Measurements from ENCODE around the gene DLG2. TPM values are rescaled to one million over a fixed set of nuclear protein-coding genes. Genes with fewer than 3 reads are reported as not detected.

DLG2 gene
- total and polyA plus RNA-seq, 2 of the 8 experiments (the other 6 are each of a cell fraction or from before 2014, with no cell fraction given) = 1.7 to 14.3 TPM

GRCh38 chr11:84588131-84588829 lies 1038.9 kb downstream of the DLG2 start:
- no peak overlapping the region for H2AFZ ChIP-seq (ENCODE audit: low read length)
- H3K56ac ChIP-seq (replicated peaks; ENCODE audit: insufficient read length, low read depth, low read length) = no peak overlapping the region

More at GRCh38 chr11:84588131-84588829, 1038.9 kb downstream of the DLG2 start:
- no peak overlapping the region for H3K27ac ChIP-seq (ENCODE audit: low read depth, low read length)
- no peak overlapping the region for H3K18ac ChIP-seq (ENCODE audit: extremely low read depth, low read length)
- TF ChIP-seq EP300 (IDR thresholded peaks at IDR 0.05; ENCODE audit: borderline replicate concordance in 1 of 2, low read depth in 2 of 2, low read length in 2 of 2) = no peak
- no peak for TF ChIP-seq POLR2A (IDR thresholded peaks at IDR 0.05; ENCODE audit: control extremely low read depth in 1 of 2, low read depth in 2 of 2, low read length in 2 of 2)
- TF ChIP-seq HDAC2 (IDR thresholded peaks at IDR 0.05; ENCODE audit: borderline replicate concordance in 1 of 2, low read depth in 2 of 2, low read length in 2 of 2) = no peak
- no peak for TF ChIP-seq BCL11A (IDR thresholded peaks at IDR 0.05; ENCODE audit: low read depth in 2 of 2, low read length in 2 of 2)
- TF ChIP-seq EZH2 (IDR thresholded peaks at IDR 0.05; ENCODE audit: low read depth, low read length, severe bottlenecking) = no peak
- TF ChIP-seq KDM1A (IDR thresholded peaks at IDR 0.05; ENCODE audit: borderline replicate concordance, low read length) = no peak
- TF ChIP-seq RFX5 (IDR thresholded peaks at IDR 0.05; ENCODE audit: borderline replicate concordance, low read depth, low read length) = no peak
- no peak for TF ChIP-seq TEAD4 (IDR thresholded peaks at IDR 0.05; ENCODE audit: low read depth, low read length)
- no peak for TF ChIP-seq RBBP5 (IDR thresholded peaks at IDR 0.05; ENCODE audit: borderline replicate concordance, low read depth, low read length)
- no peak for TF ChIP-seq RXRA (IDR thresholded peaks at IDR 0.05; ENCODE audit: insufficient read depth, low read depth, low read length)
- TF ChIP-seq CHD1 (IDR thresholded peaks at IDR 0.05; ENCODE audit: low read depth, low read length) = no peak
- no peak overlapping the region for H4K5ac ChIP-seq (ENCODE audit: insufficient read length, low read depth, low read length)
- no peaks in the 10 kb centered on the region for H3K79me2 ChIP-seq (ENCODE audit: control insufficient read depth in 1 of 2, insufficient read depth in 2 of 2, low read length in 2 of 2)
- no peaks in the 10 kb centered on the region for H3K9me3 ChIP-seq (ENCODE audit: insufficient read depth in 2 of 2, low read depth in 1 of 2, low read length in 1 of 2)
- no peak overlapping the region for H2BK12ac ChIP-seq (ENCODE audit: low read depth, low read length)
- H2BK20ac ChIP-seq (ENCODE audit: low read length) = no peak overlapping the region
- H3K27me3 ChIP-seq (replicated peaks in 1 of 4; ENCODE audit: control insufficient read depth in 3 of 4, extremely low read depth in 1 of 4, insufficient read depth in 3 of 4, low read length in 3 of 4) = no peaks in the 10 kb centered on the region
- H3K4me1 ChIP-seq (replicated peaks in 1 of 4; ENCODE audit: control insufficient read depth in 3 of 4, insufficient read depth in 4 of 4, low read length in 3 of 4) = peaks cover 0 to 3% (median 0%) of the 10 kb centered on the region in 4 experiments; a peak in 1 of 7 replicates
- no peak overlapping the region for H3K4ac ChIP-seq (replicated peaks; ENCODE audit: insufficient read length, low read depth, low read length)
- H3K4me2 ChIP-seq (ENCODE audit: insufficient read depth in 1 of 2, low read depth in 2 of 2, low read length in 2 of 2) = no peak overlapping the region
- no peak overlapping the region for H4K8ac ChIP-seq (ENCODE audit: extremely low read depth, insufficient read depth, low read length)
- no peaks in the 10 kb centered on the region for H4K20me1 ChIP-seq (replicated peaks in 1 of 2; ENCODE audit: control insufficient read depth in 1 of 2, insufficient read depth in 2 of 2, low read length in 2 of 2)
- H2BK120ac ChIP-seq (replicated peaks; ENCODE audit: low read depth, low read length) = no peak overlapping the region
- H4K91ac ChIP-seq (replicated peaks; ENCODE audit: insufficient read length, low read length) = no peak overlapping the region
- no peak for FAIRE-seq
- POLR2A ChIA-PET (ENCODE audit: partially characterized antibody) = no interaction called here
- H2BK5ac ChIP-seq (ENCODE audit: low read depth, low read length) = no peak overlapping the region
- no peaks in the 10 kb centered on the region; the same call in 1 of the 2 replicates for H3K23me2 ChIP-seq (ENCODE audit: low read depth, low read length)
- DNase-seq (ENCODE audit: low read depth in 1 of 2, low spot score in 2 of 2) = no peak
- H2AK5ac ChIP-seq (ENCODE audit: low read depth, low read length) = no peak overlapping the region
- no peaks in the 10 kb centered on the region for H3K79me1 ChIP-seq (ENCODE audit: low read depth, low read length)
- H3K9ac ChIP-seq (replicated peaks in 1 of 4; ENCODE audit: extremely low read depth in 1 of 4, low read depth in 3 of 4, low read length in 3 of 4) = no peak overlapping the region
- CTCF ChIA-PET (ENCODE audit: partially characterized antibody) = interaction anchor here (0.8 to 1.5 kb wide), 4 partner anchors 8 to 205 kb away, joined by 3 to 10 read pairs (median 4); no protein-coding TSS in a partner anchor
- 91% methylated on average over 4 of the region's 4 CpGs; no CpG with 5 or more reads in 1 of the 2 experiments for WGBS, 2 experiments (ENCODE audit: extremely low coverage in 1 of 2, insufficient coverage in 1 of 2, insufficient read length in 1 of 2, insufficient replicate concordance in 2 of 2, low coverage in 1 of 2, low lambda C conversion rate in 2 of 2, missing lambda C conversion rate in 1 of 2)
- H3K36me3 ChIP-seq (ENCODE audit: control insufficient read depth in 2 of 4, insufficient read depth in 4 of 4, low read length in 3 of 4) = no peaks in the 10 kb centered on the region
- no peak overlapping the region for H3K4me3 ChIP-seq (ENCODE audit: extremely low read depth in 1 of 4, insufficient read depth in 2 of 4, low read depth in 3 of 4, low read length in 4 of 4)
- no peak overlapping the region for H3K23ac ChIP-seq (ENCODE audit: insufficient read length)
- no peak overlapping the region for H3K14ac ChIP-seq (ENCODE audit: insufficient read length)
- no peak overlapping the region for H2BK15ac ChIP-seq (ENCODE audit: low read length)
